GM21390 (cell line): Measurements from ENCODE around the gene HAPLN1.
A peak's percentile ranks its signal among the peaks of the same experiment; 100 is the strongest.

Experiments
- ATAC-seq: cut with Tn5 transposase; IDR thresholded peaks from one replicate; pipeline ENCODE4 v1.9.1; 2021; ENCODE audit not compliant: unreplicated experiment

The HAPLN1 gene

GRCh38 chr5:83718936-83719495 is 1.6 kb downstream of the HAPLN1 start:
- no peak for ATAC-seq

- peak; percentile 78 for ATAC-seq
Measured at GRCh38 chr5:83718195-83718825, 2.3 kb downstream of the HAPLN1 start.

GRCh38 chr5:83715236-83716065 is 5.2 kb downstream of the HAPLN1 start:
- ATAC-seq: no peak

GRCh38 chr5:83714810-83715209 is 5.8 kb downstream of the HAPLN1 start:
- ATAC-seq: no peak

GRCh38 chr5:83711982-83712601 is 8.6 kb downstream of the HAPLN1 start:
- ATAC-seq: no peak

- no peak for ATAC-seq
Measured at GRCh38 chr5:83709973-83710372, 10.7 kb downstream of the HAPLN1 start.

- no peak for ATAC-seq
Measured at GRCh38 chr5:83708170-83708569, 12.5 kb downstream of the HAPLN1 start.

GRCh38 chr5:83703059-83703458 is 17.6 kb downstream of the HAPLN1 start:
- no peak for ATAC-seq

- ATAC-seq: no peak
Measured at GRCh38 chr5:83701886-83702285, 18.8 kb downstream of the HAPLN1 start.

- ATAC-seq: no peak
Measured at GRCh38 chr5:83689881-83690280, 30.8 kb downstream of the HAPLN1 start.

- ATAC-seq: no peak
Measured at GRCh38 chr5:83688281-83688680, 32.4 kb downstream of the HAPLN1 start.

- no peak for ATAC-seq
Measured at GRCh38 chr5:83687124-83687619, 33.5 kb downstream of the HAPLN1 start.

GRCh38 chr5:83686251-83686650 is 34.4 kb downstream of the HAPLN1 start:
- ATAC-seq: no peak

GRCh38 chr5:83683836-83684235 is 36.8 kb downstream of the HAPLN1 start:
- no peak for ATAC-seq

GRCh38 chr5:83672646-83673045 is 48.0 kb downstream of the HAPLN1 start:
- no peak for ATAC-seq

- no peak for ATAC-seq
Measured at GRCh38 chr5:83672158-83672557, 48.5 kb downstream of the HAPLN1 start.

GRCh38 chr5:83665631-83666030 is 55.0 kb downstream of the HAPLN1 start:
- no peak for ATAC-seq

- no peak for ATAC-seq
Measured at GRCh38 chr5:83662558-83662957, 58.1 kb downstream of the HAPLN1 start.

- ATAC-seq: no peak
Measured at GRCh38 chr5:83657807-83658525, 62.7 kb downstream of the HAPLN1 start.

GRCh38 chr5:83654427-83654994 is 66.1 kb downstream of the HAPLN1 start:
- peak; percentile 43 for ATAC-seq

- peak; percentile 69 for ATAC-seq
Measured at GRCh38 chr5:83653669-83654068, 67.0 kb downstream of the HAPLN1 start.
